Left ventricle myocardium superior (tissue), 1 donor: ENCODE data around the gene CCDC106. TPM values are rescaled to one million over a fixed set of nuclear protein-coding genes. Genes with fewer than 3 reads are reported as not detected.

Experiments used
- total RNA-seq: library from RNA; stranded (reverse); fragmentation: NEBNext Ultra II Directional; extraction: Animal tissue kit (Norgen Biotek cat#: 25700); gene quantifications from one replicate; pipeline ENCODE4 v1.2.1, GENCODE V29; 2021
- donor health status: DM: no; HTN: yes; CAD: no; lungs with severe emphysema.

Gene CCDC106
- total RNA-seq, 1 donor from 2014 or later, result 16.8 TPM

Other genes with a start within 250 kb of the CCDC106 start
- gene UBE2S, start 240.4 kb upstream of the CCDC106 start, total RNA-seq, result 24.5 TPM
- gene SHISA7, start 204.9 kb upstream of the CCDC106 start, total RNA-seq, result not detected
- gene ISOC2, start 186.6 kb upstream of the CCDC106 start, total RNA-seq, result 58.5 TPM
- not detected for gene C19orf85, start 183.5 kb upstream of the CCDC106 start, total RNA-seq
- 6.4 TPM for gene ZNF628, start 171.6 kb upstream of the CCDC106 start, total RNA-seq
- 6.0 TPM for gene NAT14, start 163.0 kb upstream of the CCDC106 start, total RNA-seq
- 2.7 TPM for gene SSC5D, start 159.8 kb upstream of the CCDC106 start, total RNA-seq
- 15.2 TPM for gene SBK2, start 111.1 kb upstream of the CCDC106 start, total RNA-seq
- 16.6 TPM for gene SBK3, start 102.7 kb upstream of the CCDC106 start, total RNA-seq
- gene ZNF579, start 67.4 kb upstream of the CCDC106 start, total RNA-seq, result 14.7 TPM
- gene FIZ1, start 48.7 kb upstream of the CCDC106 start, total RNA-seq, result 16.3 TPM
- 17.0 TPM for gene ZNF524, start 47.9 kb upstream of the CCDC106 start, total RNA-seq
- 21.8 TPM for gene ZNF865, start 42.6 kb upstream of the CCDC106 start, total RNA-seq
- gene ZNF784, start 23.6 kb upstream of the CCDC106 start, total RNA-seq, result 13.4 TPM
- 12.3 TPM for gene ZNF580, start 7.2 kb upstream of the CCDC106 start, total RNA-seq
- gene ZNF581, start 4.6 kb upstream of the CCDC106 start, total RNA-seq, result 9.4 TPM
- 79.9 TPM for gene U2AF2, start 6.8 kb downstream of the CCDC106 start, total RNA-seq
- gene EPN1, start 27.0 kb downstream of the CCDC106 start, total RNA-seq, result 250 TPM
- not detected for gene NLRP9, start 90.2 kb downstream of the CCDC106 start, total RNA-seq
- gene RFPL4A, start 110.9 kb downstream of the CCDC106 start, total RNA-seq, result not detected
- not detected for gene RFPL4AL1, start 120.9 kb downstream of the CCDC106 start, total RNA-seq
- not detected for gene NLRP11, start 183.8 kb downstream of the CCDC106 start, total RNA-seq
- not detected for gene NLRP4, start 188.3 kb downstream of the CCDC106 start, total RNA-seq